ENCODE results near the gene SLC34A3.

Gene SLC34A3

GRCh38 chr9:137198051-137198901 lies 32.4 kb upstream of the SLC34A3 start:
- no peak for DNase-seq

DNA sequence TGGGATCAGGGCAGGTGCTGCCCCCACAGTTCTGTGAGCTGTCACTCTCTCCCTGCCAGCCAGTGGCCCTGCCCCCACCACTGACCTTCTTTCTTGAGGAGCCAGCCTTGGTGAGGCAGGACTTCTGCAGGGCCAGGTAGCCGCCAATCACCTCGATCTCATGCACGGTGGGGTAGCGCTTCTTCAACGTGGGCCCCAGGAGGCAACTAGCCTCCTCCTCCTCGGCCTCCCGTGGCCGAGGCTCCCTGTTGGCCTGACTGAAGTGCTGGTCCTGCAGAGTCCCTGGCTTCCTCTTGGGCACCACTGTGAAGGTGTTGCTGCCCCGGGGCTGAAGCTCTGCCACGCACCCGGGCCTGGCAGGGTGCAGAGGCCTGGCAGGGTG lies 31.8 kb upstream of the SLC34A3 start:
- no peak for DNase-seq

DNA sequence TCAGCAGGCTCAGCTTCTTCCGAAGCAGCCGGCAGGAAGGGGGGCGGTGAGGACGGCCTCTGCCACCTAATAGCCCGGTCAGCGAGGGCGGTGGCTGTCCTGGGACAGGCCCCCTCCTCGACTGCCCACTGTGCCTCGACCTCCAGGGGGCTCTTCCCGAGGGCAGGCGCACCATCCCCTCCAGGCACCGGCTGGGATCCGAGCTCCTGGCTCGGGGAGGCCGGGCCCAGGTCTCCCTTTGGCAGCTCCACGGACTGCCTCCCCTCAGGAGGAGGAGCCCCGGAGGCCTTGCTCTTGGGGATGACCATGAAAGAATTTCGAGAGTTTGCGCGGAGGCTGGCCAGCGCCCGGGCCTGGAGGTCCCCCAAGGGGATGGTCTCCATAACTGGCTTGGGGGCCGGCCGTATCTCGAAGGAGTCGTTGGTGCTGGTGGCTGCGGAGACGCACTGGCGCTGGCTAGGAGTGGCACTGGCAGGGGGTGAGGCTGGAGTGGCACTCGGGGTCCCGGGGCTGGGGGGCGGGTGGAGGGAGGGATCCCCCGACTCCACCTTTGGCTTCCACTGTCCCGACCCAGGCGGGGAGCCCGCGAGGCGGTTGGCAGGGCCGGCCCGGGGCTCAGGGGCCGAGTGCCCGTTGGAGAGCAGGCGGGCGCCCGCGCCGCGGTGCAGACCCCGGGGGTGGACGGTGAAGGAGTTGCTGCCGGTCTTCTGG lies 31.1 kb upstream of the SLC34A3 start:
- no peak for DNase-seq

GRCh38 chr9:137200311-137201204 lies 30.1 kb upstream of the SLC34A3 start, which contains the start of gene TPRN:
TPRN (minus strand) TSS chr9:137200741; CDS start chr9:137200711, 30 bp downstream.
- peak; percentile 99 for DNase-seq

DNA sequence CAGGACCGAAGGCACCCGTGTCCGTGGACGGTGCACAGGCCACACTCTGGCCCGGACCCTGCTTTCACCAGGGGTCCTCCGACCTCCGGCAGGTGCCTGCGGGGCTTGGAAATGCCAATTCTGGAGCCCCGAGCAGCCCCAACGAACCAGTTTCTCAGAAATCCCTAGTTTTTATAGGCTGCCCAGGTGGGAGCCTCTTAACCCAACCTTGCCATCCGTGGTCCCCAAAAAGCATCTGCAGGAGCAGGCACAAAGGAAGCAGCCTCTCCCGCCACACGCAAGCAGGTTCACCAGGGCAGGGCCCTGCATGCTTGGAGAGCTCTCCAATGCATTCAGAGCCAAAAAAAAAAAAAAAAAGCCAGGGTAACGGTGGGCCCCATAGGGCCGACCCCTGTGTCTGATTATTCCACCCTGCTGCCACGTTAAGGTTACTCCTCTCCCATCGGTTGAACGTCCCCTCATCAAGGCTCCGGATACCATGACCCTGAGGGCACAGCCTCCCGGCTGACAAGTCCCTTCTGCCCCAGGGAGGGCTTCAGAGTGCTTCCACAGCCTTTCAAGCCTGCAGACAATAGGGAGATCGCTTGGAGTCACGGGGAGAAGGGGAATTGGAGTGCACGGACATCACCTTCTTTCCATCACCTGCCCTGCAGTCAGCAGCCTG lies 29.4 kb upstream of the SLC34A3 start:
- no peak for DNase-seq

GRCh38 chr9:137202966-137203365 lies 27.7 kb upstream of the SLC34A3 start:
- DNase-seq: no peak

- DNase-seq: no peak
These were observed 26.0 kb upstream of the SLC34A3 start for GRCh38 chr9:137204731-137205125.

- DNase-seq: peak; percentile 91
These were observed 25.3 kb upstream of the SLC34A3 start, which contains the start of the genes NDOR1 and TMEM203 for GRCh38 chr9:137205126-137206069. NDOR1 (plus strand) TSS chr9:137205700; CDS start chr9:137205778, 78 bp downstream. TMEM203 (minus strand) TSS chr9:137205648; CDS start chr9:137205414, 234 bp downstream.

GRCh38 chr9:137206602-137207001 lies 24.1 kb upstream of the SLC34A3 start:
- DNase-seq: no peak

- no peak for DNase-seq
These were observed 19.2 kb upstream of the SLC34A3 start for GRCh38 chr9:137211532-137211931.

- DNase-seq: no peak
These were observed 18.2 kb upstream of the SLC34A3 start for GRCh38 chr9:137212520-137212919.

- DNase-seq: no peak
These were observed 17.3 kb upstream of the SLC34A3 start for GRCh38 chr9:137213160-137214060.

DNA sequence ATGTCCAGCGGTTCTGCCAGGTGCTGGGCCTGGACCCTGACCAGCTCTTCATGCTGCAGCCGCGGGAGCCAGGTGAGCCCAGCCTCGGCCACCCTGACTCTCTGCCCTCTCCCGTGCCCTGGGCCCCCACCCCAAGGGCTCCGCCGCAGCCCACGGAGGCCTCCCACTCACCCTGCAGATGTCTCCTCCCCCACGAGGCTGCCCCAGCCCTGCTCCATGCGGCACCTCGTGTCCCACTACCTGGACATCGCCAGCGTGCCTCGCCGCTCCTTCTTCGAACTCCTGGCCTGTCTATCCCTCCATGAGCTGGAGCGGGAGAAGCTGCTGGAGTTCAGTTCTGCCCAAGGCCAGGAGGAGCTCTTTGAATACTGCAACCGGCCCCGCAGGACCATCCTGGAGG lies 16.1 kb upstream of the SLC34A3 start:
- DNase-seq: no peak

DNA sequence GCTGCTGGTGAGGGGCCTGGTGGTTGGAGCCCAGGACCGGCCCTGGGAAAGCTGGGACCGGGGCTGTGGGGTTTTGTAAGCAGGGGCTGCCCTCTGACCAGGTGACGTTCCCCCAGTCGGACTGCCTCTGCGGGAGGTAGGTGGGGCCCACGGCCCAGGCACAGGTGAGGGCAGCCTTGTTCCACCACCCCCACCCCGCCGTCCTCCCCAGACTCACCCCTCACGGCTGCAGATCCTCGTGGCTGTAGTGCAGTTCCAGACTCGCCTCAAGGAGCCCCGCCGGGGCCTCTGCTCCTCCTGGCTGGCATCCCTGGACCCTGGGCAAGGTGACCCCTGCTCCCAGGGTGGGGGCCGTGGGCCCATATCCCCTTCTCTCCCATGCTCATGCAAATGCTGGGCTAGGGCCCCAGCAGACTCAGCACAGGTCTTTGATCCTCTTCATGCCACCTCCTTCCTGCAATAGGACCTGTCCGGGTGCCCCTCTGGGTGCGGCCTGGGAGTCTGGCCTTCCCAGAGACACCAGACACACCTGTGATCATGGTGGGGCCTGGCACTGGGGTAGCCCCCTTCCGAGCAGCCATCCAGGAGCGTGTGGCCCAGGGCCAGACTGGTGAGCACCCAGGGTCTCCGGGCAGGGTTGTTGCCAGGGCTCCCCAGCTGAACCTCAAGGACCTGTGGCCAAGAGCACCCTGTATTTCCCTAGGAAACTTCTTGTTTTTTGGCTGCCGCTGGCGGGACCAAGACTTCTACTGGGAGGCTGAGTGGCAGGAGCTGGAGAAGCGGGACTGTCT lies 15.3 kb upstream of the SLC34A3 start:
- no peak for DNase-seq

DNA sequence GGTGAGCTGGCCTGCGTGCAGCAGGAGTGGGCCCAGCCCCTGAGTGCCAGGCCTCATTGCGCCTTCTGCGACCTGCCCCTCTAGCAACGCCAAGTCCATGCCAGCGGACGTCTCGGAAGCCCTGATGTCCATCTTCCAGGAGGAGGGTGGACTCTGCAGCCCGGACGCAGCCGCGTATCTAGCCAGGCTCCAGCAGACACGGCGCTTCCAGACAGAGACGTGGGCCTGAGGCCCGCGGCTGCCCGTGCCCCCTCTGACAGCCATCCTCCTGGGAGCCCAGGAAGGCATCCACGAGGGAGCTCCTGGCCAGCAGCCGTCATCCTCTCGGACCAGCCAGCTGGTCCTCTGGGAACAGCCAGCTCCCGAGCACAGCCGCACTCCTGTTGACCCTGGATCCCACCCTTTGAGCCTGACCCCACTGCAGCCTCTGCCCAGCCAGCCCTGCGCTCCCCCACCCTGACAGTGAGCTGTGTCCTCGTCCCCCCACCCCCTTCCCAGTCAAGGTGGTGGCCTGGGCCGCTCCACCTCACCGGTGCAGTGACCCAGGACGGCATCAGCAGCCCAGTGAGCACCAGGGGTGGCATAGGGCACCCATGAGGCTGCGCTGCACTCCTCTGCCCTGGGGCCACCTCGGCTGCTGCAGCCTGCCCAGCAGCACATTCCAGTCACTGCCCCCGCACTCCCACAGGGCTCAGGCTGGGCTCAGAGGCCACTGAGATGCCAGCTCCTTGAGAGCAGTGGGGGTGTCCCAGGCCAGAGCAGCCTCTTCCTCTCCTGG lies 14.3 kb upstream of the SLC34A3 start:
- DNase-seq: no peak

DNA sequence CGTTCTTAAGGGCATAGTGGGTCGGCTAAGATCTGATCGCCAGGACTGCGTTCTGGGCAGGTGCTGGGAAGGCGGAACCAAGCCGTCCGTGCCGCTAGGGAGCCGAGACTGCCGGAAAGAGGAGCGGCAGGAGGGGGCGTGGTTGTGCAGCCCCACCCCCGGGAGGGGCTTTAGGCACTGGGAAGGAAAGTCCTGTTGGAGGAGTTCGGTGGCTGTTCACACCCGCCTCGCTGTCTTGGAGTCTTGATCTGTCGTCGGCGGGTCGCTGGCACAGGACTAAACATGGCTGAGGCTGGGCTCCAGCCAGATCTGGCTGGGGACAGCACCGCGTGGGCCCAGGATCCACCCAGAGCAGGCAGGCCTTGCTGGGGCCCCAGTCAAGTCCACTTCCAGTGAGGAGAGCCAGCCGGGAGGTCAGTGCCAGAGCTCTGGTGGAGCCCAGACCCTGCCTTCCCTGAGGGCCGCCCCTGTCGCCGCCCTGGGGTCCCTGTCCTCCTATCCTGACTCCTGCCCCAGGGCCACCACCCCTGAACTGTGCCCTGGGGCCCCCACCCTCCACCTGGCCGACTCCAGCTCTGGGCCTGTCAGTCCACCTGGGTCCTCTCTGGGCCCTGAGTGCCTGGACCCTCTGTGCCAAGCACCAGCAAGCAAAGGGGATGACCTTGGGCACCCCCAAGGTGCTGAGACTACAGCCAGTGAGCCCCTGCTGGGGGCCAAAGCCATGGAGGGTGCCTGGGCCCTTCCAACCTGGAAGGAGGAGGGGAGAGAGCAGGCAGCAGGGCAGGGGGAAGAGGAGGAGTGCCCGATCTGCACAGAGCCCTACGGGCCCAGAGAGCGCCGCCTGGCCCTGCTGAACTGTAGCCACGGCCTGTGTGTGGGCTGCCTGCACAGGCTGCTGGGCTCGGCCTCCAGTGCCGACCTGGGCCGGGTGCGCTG lies 13.2 kb upstream of the SLC34A3 start:
- no peak for DNase-seq

GRCh38 chr9:137218212-137218753 lies 12.4 kb upstream of the SLC34A3 start:
- DNase-seq: no peak

Measured in CD4-positive, alpha-beta T cell treated with Interleukin-17A for 1 hour (primary cell).